Glutamatergic neuron (in vitro differentiated cells): ENCODE measurements around the gene SLC66A2. TPM values are rescaled to one million over a fixed set of nuclear protein-coding genes. Genes with fewer than 3 reads are reported as not detected.

Source experiments
- DNase-seq: peaks from one replicate; pipeline ENCODE4 v3.0.0; 2022
- H3K27ac Mint-ChIP-seq: one replicate; pipeline ENCODE4 v1.8.0; 2020; ENCODE audit warnings: mild to moderate bottlenecking, mixed read lengths, inconsistent platforms; ENCODE audit not compliant: unreplicated experiment
- H3K27me3 Mint-ChIP-seq: one replicate; pipeline ENCODE4 v1.8.0; 2020; ENCODE audit warnings: mild to moderate bottlenecking, moderate library complexity, mixed read lengths, inconsistent platforms; ENCODE audit not compliant: unreplicated experiment
- H3K36me3 Mint-ChIP-seq: one replicate; pipeline ENCODE4 v1.8.0; 2020; ENCODE audit warnings: mild to moderate bottlenecking, mixed read lengths, inconsistent platforms; ENCODE audit not compliant: unreplicated experiment
- H3K4me1 Mint-ChIP-seq: one replicate; pipeline ENCODE4 v1.8.0; 2020; ENCODE audit warnings: mild to moderate bottlenecking, low read depth, mixed read lengths, inconsistent platforms; ENCODE audit not compliant: unreplicated experiment
- H3K4me3 Mint-ChIP-seq: one replicate; pipeline ENCODE4 v1.8.0; 2020; ENCODE audit warnings: mild to moderate bottlenecking, mixed read lengths, inconsistent platforms; ENCODE audit not compliant: unreplicated experiment
- H3K9me3 Mint-ChIP-seq: one replicate; pipeline ENCODE4 v1.8.0; 2020; ENCODE audit warnings: mild to moderate bottlenecking, moderate library complexity, mixed read lengths, inconsistent platforms; ENCODE audit not compliant: unreplicated experiment
- CTCF ChIP-seq: fragments of 200-600 bp; sonication (generic); IDR thresholded peaks from one replicate; pipeline ENCODE4 v1.5.0; 2021; ENCODE audit not compliant: partially characterized antibody, unreplicated experiment
- total RNA-seq: library from RNA; stranded (reverse); fragmentation: NEBNext Ultra II Directional; extraction: Animal tissue kit (Norgen Biotek cat#: 25700); gene quantifications from one replicate; pipeline ENCODE4 v1.2.1, GENCODE V29; 2021; ENCODE audit not compliant: unreplicated experiment

Gene SLC66A2
- total RNA-seq, 1 donor from 2014 or later = 56.6 TPM

GRCh38 chr18:79975985-79976680 lies 24.7 kb upstream of the SLC66A2 start:
- Mint-ChIP-seq H3K4me1 (peaks cover 2% of the 10 kb centered on the region), H3K27me3 (peaks cover 3% of the 10 kb centered on the region), H3K27ac (no peak overlapping the region), H3K9me3 (peaks cover 3% of the 10 kb centered on the region), H3K36me3 (peaks cover 8% of the 10 kb centered on the region), H3K4me3 (no peak overlapping the region)
- no peak for TF ChIP-seq CTCF
- DNase-seq = no peak

- no peak for DNase-seq
- no peak overlapping the region for H3K4me3 Mint-ChIP-seq
- TF ChIP-seq CTCF = no peak
- H3K36me3 Mint-ChIP-seq = peaks cover 8% of the 10 kb centered on the region
- peaks cover 3% of the 10 kb centered on the region for H3K27me3 Mint-ChIP-seq
- no peaks in the 10 kb centered on the region for H3K4me1 Mint-ChIP-seq
- no peak overlapping the region for H3K27ac Mint-ChIP-seq
- peaks cover 3% of the 10 kb centered on the region for H3K9me3 Mint-ChIP-seq
Measured at GRCh38 chr18:79975043-79975442, 23.6 kb upstream of the SLC66A2 start.

GRCh38 chr18:79974025-79974654 lies 22.7 kb upstream of the SLC66A2 start:
- H3K4me3 Mint-ChIP-seq = no peak overlapping the region
- H3K9me3 Mint-ChIP-seq = peaks cover 3% of the 10 kb centered on the region
- DNase-seq = no peak
- peaks cover 8% of the 10 kb centered on the region for H3K36me3 Mint-ChIP-seq
- H3K27ac Mint-ChIP-seq = no peak overlapping the region
- no peak for TF ChIP-seq CTCF
- H3K27me3 Mint-ChIP-seq = peaks cover 3% of the 10 kb centered on the region
- H3K4me1 Mint-ChIP-seq = peaks cover 4% of the 10 kb centered on the region

GRCh38 chr18:79973517-79973916 lies 22.1 kb upstream of the SLC66A2 start:
- Mint-ChIP-seq H3K4me3 (no peak overlapping the region), H3K27ac (no peak overlapping the region), H3K27me3 (peaks cover 3% of the 10 kb centered on the region), H3K4me1 (peaks cover 4% of the 10 kb centered on the region), H3K9me3 (peaks cover 3% of the 10 kb centered on the region), H3K36me3 (peaks cover 8% of the 10 kb centered on the region)
- TF ChIP-seq CTCF = no peak
- DNase-seq = no peak

- Mint-ChIP-seq H3K27me3 (peaks cover 3% of the 10 kb centered on the region), H3K36me3 (peaks cover 8% of the 10 kb centered on the region), H3K9me3 (peaks cover 3% of the 10 kb centered on the region)
Measured at GRCh38 chr18:79972720-79973119, 21.3 kb upstream of the SLC66A2 start.

More at GRCh38 chr18:79972720-79973119, 21.3 kb upstream of the SLC66A2 start:
- DNase-seq = no peak
- Mint-ChIP-seq H3K27ac (no peak overlapping the region), H3K4me3 (no peak overlapping the region), H3K4me1 (peaks cover 4% of the 10 kb centered on the region)
- no peak for TF ChIP-seq CTCF
